Measurements from ENCODE around the gene CCDC149. TPM values are rescaled to one million over a fixed set of nuclear protein-coding genes. Genes with fewer than 3 reads are reported as not detected.

CCDC149 gene
- total and polyA plus RNA-seq, 2 of the 8 experiments (the other 6 are each of a cell fraction or from before 2014, with no cell fraction given): 2.2 to 5.6 TPM

DNA sequence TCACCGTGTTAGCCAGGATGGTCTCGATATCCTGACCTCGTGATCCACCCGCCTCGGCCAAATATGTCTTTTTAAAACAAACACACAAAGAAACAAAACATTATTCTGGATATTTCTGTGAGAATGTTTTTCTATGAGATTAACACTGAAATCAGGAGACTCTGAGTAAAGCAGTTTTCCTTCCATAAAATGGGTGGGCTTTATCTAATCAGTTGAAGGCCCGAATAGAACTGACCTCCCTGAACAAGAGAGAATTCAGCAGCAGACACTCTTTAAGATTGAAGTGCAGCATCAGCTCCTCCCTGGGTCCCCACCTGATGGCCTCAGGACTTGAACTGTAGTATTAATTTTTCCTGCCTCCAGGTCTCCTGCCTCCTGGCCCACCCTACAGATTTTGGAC, 139.9 kb downstream of the CCDC149 start:
- Histone ChIP-seq H4K8ac (ENCODE audit: extremely low read depth, insufficient read depth, low read length) (no peak overlapping the region), H3K23ac (ENCODE audit: insufficient read length) (no peak overlapping the region), H2BK15ac (ENCODE audit: low read length) (no peak overlapping the region), H4K20me1 (replicated peaks in 1 of 2; ENCODE audit: control insufficient read depth in 1 of 2, insufficient read depth in 2 of 2, low read length in 2 of 2) (no peaks in the 10 kb centered on the region), H4K5ac (ENCODE audit: insufficient read length, low read depth, low read length) (no peak overlapping the region), H3K23me2 (ENCODE audit: low read depth, low read length) (no peaks in the 10 kb centered on the region), H3K27me3 (replicated peaks in 1 of 4; ENCODE audit: control insufficient read depth in 3 of 4, extremely low read depth in 1 of 4, insufficient read depth in 3 of 4, low read length in 3 of 4) (no peaks in the 10 kb centered on the region), H3K79me1 (ENCODE audit: low read depth, low read length) (no peaks in the 10 kb centered on the region), H2BK12ac (ENCODE audit: low read depth, low read length) (no peak overlapping the region), H3K4ac (replicated peaks; ENCODE audit: insufficient read length, low read depth, low read length) (no peak overlapping the region), H3K9ac (replicated peaks in 1 of 4; ENCODE audit: extremely low read depth in 1 of 4, low read depth in 3 of 4, low read length in 3 of 4) (no peak overlapping the region), H2BK5ac (ENCODE audit: low read depth, low read length) (no peak overlapping the region), H3K9me3 (ENCODE audit: insufficient read depth in 2 of 2, low read depth in 1 of 2, low read length in 1 of 2) (no peaks in the 10 kb centered on the region), H3K27ac (ENCODE audit: low read depth, low read length) (no peak overlapping the region), H3K56ac (replicated peaks; ENCODE audit: insufficient read length, low read depth, low read length) (no peak overlapping the region), H3K4me3 (ENCODE audit: extremely low read depth in 1 of 4, insufficient read depth in 2 of 4, low read depth in 3 of 4, low read length in 4 of 4) (no peak overlapping the region), H3K36me3 (ENCODE audit: control insufficient read depth in 2 of 4, insufficient read depth in 4 of 4, low read length in 3 of 4) (no peaks in the 10 kb centered on the region), H2AFZ (ENCODE audit: low read length) (no peak overlapping the region), H2AK5ac (ENCODE audit: low read depth, low read length) (no peak overlapping the region), H3K18ac (ENCODE audit: extremely low read depth, low read length) (no peak overlapping the region), H3K79me2 (ENCODE audit: control insufficient read depth in 1 of 2, insufficient read depth in 2 of 2, low read length in 2 of 2) (no peaks in the 10 kb centered on the region), H3K4me1 (replicated peaks in 1 of 4; ENCODE audit: control insufficient read depth in 3 of 4, insufficient read depth in 4 of 4, low read length in 3 of 4) (peaks cover 0 to 4% (median 2%) of the 10 kb centered on the region in 4 experiments; a peak in 2 of 7 replicates), H3K14ac (ENCODE audit: insufficient read length) (no peak overlapping the region), H3K4me2 (ENCODE audit: insufficient read depth in 1 of 2, low read depth in 2 of 2, low read length in 2 of 2) (no peak overlapping the region), H4K91ac (replicated peaks; ENCODE audit: insufficient read length, low read length) (no peak overlapping the region), H2BK120ac (replicated peaks; ENCODE audit: low read depth, low read length) (no peak overlapping the region), H2BK20ac (ENCODE audit: low read length) (no peak overlapping the region)
- WGBS, 2 experiments (ENCODE audit: extremely low coverage in 1 of 2, insufficient coverage in 1 of 2, insufficient read length in 1 of 2, insufficient replicate concordance in 2 of 2, low coverage in 1 of 2, low lambda C conversion rate in 2 of 2, missing lambda C conversion rate in 1 of 2): 95% methylated on average over 6 of the region's 6 CpGs; no CpG with 5 or more reads in 1 of the 2 experiments
- ChIA-PET CTCF (ENCODE audit: partially characterized antibody) (interaction anchor here (0.9 to 2.1 kb wide), 2 partner anchors 19 to 21 kb away, joined by 3 to 9 read pairs; no protein-coding TSS in a partner anchor), POLR2A (ENCODE audit: partially characterized antibody) (interaction anchor here (1.0 kb wide), 1 partner anchor 45 kb away, joined by 3 read pairs; no protein-coding TSS in a partner anchor)
- TF ChIP-seq CBX8 (IDR thresholded peaks at IDR 0.05; ENCODE audit: borderline replicate concordance, low read depth, low read length) (no peak), RBBP5 (IDR thresholded peaks at IDR 0.05; ENCODE audit: borderline replicate concordance, low read depth, low read length) (no peak), RXRA (IDR thresholded peaks at IDR 0.05; ENCODE audit: insufficient read depth, low read depth, low read length) (no peak), EGR1 (IDR thresholded peaks at IDR 0.05; ENCODE audit: borderline replicate concordance, low read depth, low read length) (no peak), GABPA (IDR thresholded peaks at IDR 0.05; ENCODE audit: borderline replicate concordance, insufficient read depth, low read length) (no peak), SRF (IDR thresholded peaks at IDR 0.05; ENCODE audit: low read depth, low read length) (no peak), KDM5A (IDR thresholded peaks at IDR 0.05; ENCODE audit: low read length) (no peak), KDM1A (IDR thresholded peaks at IDR 0.05; ENCODE audit: borderline replicate concordance, low read length) (no peak), TAF1 (IDR thresholded peaks at IDR 0.05; ENCODE audit: low read depth, low read length) (no peak), CEBPB (IDR thresholded peaks at IDR 0.05; ENCODE audit: low read depth, low read length) (no peak), MAFK (IDR thresholded peaks at IDR 0.05; ENCODE audit: low read depth, low read length) (no peak), TEAD4 (IDR thresholded peaks at IDR 0.05; ENCODE audit: low read depth, low read length) (no peak)
- DNase-seq (ENCODE audit: low read depth in 1 of 2, low spot score in 2 of 2): no peak
- no peak for FAIRE-seq
